GM12873 (cell line): Measurements from ENCODE around the gene EFCC1.

Experiments
- TF ChIP-seq, protein P1 (sequence below): IDR thresholded peaks from 2 replicates; pipeline ENCODE4 v1.5.1; 2012; ENCODE audit warnings: low read depth, mild to moderate bottlenecking, moderate library complexity, low read length, control low read depth; ENCODE audit not compliant: insufficient read depth; ENCODE audit errors: missing control alignments

Gene EFCC1

DNA sequence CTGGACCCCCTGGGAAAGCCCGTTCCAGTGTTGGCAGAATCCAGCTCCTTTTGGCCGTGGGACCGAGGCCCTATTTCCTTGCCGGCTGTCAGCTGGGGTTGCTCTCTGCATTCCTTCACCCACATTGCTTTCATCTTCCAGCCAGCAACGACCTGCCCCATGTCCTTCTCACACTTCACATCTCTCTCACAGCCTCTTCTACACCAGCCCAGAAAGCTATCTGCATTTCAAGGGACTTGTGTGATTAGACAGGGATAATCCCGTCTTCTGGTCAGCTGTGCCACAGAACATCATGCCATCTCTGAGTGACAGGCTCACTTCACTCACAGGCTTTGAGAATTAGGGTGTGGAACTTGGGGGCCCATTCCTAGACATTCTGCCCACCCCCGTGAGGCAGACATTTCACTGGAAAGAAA lies 16.4 kb downstream of the EFCC1 start:
- TF ChIP-seq, protein P1, sequence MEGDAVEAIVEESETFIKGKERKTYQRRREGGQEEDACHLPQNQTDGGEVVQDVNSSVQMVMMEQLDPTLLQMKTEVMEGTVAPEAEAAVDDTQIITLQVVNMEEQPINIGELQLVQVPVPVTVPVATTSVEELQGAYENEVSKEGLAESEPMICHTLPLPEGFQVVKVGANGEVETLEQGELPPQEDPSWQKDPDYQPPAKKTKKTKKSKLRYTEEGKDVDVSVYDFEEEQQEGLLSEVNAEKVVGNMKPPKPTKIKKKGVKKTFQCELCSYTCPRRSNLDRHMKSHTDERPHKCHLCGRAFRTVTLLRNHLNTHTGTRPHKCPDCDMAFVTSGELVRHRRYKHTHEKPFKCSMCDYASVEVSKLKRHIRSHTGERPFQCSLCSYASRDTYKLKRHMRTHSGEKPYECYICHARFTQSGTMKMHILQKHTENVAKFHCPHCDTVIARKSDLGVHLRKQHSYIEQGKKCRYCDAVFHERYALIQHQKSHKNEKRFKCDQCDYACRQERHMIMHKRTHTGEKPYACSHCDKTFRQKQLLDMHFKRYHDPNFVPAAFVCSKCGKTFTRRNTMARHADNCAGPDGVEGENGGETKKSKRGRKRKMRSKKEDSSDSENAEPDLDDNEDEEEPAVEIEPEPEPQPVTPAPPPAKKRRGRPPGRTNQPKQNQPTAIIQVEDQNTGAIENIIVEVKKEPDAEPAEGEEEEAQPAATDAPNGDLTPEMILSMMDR, result no peak

DNA sequence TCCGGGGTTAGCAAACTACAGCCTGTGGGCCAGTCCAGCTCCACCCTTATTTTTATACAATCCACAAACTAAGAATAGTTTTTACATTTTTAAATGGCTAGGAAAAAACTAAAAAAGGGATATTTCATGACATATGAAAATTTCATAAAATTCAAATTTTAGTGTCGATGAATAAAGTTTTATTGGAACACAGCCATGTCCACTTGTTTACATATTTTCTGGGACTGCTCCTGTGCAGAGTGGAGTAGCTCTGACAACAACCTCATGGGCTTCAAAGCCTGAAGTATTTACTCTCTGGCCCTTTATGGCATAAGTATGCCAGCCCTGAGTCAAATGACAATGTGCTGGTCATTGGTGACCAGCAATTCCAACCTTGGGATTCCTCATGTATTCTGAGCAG lies 17.2 kb downstream of the EFCC1 start:
- TF ChIP-seq, protein P1, result no peak

DNA sequence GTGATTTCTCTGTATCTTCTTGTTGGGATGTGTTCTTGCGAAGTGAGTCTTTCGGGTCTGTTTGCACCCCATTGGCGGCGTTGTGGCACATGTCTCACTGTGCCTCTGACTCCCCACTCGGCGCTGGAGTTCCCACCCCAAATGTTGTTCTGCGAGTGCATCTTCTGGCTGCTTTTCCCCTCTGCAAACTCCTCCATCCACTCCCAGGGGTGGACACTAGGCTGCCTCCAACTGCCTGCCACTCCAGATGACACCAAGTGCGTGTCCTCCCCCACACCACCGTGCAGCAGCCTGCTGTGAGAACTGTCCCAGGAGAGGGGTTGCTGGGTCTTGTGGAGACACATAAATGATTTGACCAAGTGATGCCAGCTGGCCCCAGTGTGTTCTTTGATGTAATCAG lies 17.6 kb downstream of the EFCC1 start:
- TF ChIP-seq, protein P1, result no peak

DNA sequence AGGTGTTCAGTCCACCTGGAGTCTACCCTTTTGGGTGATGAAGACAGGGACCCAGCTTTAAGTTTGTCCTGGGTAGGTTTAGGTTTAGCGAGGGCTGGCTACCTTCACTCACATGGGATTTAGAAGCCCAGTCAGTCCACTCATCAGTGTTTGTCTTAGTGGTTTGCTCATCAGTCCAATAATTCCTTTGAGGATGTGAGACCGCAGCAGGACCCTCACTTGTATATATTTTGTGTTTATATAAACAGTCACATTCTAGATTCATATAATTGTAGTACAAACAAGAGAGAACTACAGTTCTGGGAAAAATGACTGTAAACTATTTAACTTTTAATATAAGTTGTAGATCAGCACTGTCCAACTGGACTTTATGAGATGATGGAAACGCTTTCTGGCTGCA lies 18.2 kb downstream of the EFCC1 start:
- TF ChIP-seq, protein P1, result no peak

DNA sequence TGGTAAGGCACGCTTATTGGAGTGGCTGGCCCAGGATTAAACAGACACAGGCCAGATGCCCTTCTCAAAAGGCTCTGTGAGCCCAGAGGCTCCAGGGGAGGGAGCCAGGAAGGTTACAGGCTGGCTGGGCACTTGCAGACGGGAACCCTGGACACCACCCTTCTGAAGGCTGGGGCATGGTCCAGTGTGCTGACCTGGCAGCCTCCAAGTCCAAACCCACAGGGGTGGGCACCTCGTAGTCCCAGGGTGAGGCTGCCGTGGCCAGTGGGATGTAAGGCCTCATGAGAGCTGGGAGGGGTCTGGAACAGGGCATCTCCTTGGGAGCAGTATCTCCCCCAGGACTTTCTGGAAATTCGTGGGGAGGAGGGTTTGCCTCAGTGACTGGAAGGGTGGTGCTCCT lies 19.6 kb downstream of the EFCC1 start:
- TF ChIP-seq, protein P1, result no peak

DNA sequence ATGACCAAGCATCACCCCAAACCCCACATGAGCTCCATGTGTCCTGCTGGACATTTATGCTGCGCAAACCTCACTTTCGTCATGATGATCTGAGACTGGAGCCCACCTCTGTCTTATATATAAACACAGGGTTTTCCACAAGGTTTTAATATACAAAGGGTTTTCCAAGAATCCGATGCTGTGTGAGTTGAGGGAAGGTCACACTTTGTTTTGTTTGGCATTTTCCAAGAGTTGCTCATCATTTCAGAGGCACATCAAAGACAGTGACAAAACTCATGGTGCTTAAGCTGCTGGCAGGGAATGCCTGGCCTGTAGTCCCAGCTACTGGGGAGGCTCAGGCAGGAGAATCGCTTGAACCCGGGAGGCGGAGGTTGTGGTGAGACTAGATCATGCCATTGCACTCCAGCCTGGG lies 20.0 kb downstream of the EFCC1 start:
- TF ChIP-seq, protein P1, result no peak

DNA sequence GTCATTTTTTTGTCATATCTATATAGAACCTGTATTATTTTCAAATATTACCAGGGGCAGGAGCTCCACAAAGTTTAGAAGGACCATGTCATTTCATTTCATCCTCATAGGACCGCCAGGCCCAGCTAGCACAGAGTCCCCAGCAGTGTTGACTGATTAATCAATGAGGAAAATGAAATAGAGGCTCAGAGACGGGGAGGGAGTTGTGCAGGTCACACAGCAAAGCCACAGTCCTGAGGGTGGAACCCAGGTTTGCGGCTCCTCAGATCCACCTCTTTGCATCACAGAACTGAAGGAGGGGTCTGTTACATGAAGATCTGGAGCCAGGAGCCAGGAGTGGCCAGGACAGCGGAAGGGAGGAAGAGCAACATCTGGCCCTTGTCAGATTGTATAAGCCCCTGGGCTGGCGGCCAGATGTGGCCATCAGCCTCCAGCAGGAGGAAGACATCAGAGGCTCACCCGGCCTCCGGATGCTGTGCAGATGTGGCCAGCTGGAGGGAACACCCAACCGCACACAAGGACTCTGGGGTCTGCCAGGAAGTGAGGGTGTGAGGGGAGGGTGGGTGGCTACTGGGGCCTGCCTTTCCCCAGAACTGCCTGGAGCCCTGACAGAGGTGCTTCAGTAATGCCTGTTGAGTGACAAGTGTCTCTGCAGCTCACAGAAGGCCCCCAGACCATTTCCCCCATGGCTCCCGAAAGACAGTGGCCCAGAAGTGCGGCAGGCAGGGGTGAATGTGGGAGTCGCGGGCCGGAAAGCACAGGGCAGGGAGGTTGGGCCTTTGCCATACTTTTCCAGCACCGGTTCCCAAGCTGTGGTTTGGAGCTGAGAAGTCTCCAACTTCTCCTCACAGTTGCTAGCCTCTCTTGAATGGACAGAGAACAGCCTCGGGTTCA lies 21.3 kb downstream of the EFCC1 start:
- TF ChIP-seq, protein P1, result no peak
